HG02885 (cell line): Measurements from ENCODE around the gene PKIG.

Experiments used
- ATAC-seq: cut with Tn5 transposase; IDR thresholded peaks from one replicate; pipeline ENCODE4 v1.9.1; 2021; ENCODE audit warnings: mild to moderate bottlenecking; ENCODE audit not compliant: unreplicated experiment, poor library complexity

Gene PKIG

DNA sequence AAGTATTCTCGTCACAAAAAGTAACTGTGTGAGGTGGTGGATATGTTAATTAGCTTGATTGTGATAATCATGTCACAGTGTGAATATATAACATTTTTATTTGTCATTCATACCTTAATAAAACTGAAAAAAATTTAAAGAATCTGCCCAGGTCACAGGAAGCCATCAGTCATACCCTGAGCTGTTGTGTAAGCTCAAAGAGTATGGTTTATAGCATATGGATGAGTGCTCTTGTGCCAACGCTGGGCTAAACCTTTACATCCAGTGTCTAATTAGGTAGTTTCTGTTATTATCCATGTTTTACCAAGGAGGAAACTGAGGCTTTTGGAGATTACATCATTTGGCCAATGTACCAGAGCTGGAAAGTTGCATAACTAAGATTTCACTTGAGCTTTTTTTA, 11.4 kb downstream of the PKIG start:
- ATAC-seq, result no peak

DNA sequence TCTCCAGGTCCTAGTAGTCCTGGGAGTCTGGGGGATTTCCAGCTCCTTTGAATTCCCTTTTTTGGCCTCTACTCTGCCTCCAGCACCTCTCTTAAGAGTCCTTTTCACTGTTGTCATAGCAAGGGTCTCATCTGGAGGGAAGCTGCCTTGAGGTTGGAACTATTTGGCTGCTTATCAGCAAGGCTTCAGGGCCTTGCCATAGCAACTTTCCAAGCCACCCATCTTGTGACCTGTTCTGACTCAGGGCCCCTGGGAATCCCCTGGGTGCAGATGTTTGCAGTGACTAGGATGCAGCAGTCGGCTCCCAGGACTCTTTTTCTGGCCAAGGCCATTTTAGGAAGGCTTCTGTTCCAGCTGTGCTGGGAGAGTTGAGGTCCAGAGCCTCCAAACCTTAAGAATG, 12.4 kb downstream of the PKIG start:
- ATAC-seq, result no peak

DNA sequence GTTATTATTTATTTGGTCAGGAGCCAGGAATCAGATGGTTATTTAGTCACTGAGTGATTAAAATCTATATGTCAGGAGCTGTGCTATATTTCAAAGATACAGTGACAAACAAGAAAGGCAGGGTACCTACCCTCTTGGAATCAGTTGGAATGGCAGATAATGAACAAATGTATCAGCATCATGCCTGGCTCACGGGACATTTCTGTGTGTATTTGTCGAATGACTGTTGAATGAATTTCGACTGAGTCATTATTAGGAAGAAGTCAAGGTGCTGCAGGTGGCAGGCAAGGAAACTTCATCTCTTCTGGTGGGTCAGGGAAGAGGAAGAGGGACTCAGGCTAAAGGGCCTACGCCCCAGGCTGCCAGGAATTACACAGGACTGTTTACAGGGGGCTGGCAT, 13.6 kb downstream of the PKIG start:
- no peak for ATAC-seq

DNA sequence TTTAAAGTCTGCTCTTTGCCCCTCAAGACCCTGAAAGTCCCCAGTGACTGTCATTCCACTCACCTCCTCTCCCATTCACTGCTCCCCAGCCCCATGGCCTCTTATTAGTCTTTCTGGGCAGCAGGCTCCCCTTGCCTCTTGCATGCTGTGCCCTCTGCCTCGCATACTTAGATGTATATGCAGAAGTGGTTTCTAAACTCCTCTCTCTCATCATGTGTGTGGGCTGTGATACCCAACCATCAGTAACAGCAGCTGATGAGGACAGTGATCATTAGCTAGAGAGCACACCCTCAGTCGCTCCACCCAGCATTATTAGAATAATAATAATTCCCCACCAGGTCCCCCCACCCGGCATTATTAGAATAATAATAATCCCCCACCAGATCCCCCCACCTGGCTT, 14.5 kb downstream of the PKIG start:
- no peak for ATAC-seq

DNA sequence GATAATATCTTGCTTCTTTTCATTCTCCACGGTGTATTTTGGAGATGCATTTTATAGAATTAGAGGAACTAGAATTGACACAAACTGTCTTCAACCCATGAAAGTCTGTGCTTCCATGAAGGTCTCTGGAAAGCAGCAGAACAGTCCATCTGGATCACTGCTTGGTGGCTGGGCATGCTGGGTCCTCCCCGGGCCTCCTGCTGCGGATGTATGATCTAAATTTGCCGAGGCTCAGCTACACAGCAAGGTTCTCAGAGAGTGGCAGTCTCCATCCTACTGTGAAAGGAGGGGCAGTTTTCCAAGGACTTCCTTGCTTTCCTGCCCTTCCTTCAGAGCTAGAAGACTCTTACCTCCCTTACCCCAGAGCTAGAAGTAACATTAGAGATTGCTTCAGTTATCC, 15.1 kb downstream of the PKIG start:
- no peak for ATAC-seq

DNA sequence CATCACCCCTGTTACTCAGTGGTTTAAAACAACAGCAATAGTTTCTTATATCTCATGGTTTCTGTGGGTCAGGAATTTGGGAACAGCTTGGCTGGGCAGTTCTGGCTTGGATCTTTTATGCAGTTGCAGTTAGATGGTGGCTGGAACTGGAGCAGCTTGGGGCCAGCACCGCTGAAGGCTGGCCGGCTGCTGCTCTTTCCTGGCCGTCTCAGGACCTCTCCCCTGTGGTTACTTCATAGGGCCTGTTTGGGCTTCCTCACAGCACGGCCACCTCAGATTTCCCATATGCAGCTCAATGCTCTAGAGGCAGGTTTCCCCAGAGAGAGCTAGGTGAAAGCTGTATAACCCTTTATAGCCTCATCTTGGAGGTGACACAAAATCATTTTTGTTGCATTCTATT, 15.6 kb downstream of the PKIG start:
- no peak for ATAC-seq

DNA sequence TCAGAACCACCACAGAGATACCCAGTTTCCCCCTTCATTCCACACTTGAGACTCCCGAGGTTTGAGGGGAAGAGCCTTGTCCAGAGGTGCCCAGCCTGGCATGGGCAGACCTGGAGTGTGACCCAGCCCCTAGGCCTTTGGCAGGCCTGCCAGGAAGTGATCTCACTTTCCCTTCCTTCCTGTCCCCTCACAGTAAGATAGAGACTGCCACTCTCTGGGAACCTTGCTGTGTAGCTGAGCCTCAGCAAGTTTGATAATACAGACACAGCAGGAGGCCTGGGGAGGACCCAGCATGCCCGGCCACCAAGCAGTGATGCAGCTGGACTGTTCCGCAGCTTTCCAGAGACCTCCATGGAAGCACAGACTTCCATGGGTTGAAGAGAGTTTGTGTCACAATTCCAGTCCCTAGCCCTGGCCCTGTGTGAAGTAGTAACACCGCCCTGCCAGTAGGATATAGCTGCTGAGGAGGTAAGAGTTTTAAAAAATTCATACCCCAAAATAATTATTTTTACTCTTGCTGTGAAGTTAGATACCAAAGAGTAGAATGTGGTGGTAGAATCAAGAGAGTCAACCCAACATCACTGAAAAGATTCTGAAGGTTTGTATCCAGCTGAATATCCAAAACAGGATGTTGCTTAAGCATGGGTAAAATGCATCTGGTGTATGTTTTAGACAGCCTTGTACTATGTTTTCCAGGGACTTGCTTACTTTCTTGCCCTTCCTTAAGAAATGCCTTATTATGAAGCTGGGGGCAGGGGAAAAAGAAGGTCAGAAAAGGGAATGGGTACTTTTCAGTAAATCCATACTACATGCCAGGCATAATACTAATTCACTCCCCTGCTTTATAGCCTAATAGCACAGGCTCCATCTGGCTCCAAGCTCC, 16.3 kb downstream of the PKIG start:
- no peak for ATAC-seq

DNA sequence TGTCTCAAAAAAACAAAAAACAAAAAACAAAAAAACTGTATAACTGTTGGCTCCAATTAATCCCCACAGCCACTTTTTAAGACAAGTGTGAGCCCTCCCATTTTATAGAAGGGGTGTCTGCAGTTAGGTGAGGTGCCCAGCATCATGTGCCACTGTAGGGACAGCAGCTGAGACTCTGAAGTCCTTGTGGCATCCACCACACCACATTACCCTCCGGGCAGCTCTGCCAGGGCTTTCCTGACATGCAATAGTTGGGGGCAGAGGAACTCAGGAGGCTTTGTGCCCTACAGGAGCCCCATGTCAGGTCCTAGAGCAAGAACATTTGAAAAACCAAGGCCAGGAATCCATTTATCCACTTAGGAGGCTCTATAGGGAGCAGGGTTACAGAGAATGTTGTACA, 17.3 kb downstream of the PKIG start:
- no peak for ATAC-seq

DNA sequence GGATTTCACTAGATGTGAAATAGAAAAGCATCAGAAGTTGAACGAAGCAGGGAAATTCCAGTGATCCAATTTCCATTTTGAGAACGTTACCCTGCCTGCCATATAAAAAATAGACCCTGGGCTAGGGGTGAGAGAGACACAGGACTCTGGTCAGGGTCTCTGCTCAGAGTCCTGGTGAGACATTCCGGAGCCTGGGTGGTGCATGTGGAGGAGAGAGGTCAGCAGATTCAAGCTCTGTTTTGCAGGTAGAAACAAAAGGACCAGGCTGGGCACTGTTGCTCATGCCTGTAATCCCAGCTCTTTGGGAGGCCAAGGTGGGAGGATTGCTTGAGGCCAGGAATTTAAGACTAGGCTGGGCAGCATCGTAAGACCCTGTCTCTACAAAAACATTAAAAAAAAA, 17.9 kb downstream of the PKIG start:
- ATAC-seq, result no peak

DNA sequence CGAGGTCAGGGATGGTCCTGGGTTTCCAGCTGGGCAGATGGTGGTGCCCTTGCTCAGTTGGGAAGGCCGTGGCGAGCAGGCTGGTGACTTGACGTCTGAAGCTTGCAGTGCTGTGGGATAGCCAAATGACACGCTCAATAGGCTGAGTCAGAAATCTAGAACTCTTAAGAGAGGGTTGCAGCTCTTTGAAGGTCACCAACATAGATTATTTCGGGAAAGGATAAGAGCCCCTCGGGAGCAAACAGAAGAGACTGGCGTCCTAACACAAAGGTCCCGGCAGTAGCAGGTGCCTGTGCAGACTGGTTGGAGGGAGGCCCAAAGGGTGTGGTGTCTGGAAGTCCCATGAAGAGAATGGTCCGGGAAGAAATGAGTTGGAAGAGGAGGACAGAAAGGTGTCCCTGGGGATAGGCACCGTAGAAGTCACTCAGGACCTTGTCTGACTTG, 18.4 kb downstream of the PKIG start:
- ATAC-seq, result no peak

DNA sequence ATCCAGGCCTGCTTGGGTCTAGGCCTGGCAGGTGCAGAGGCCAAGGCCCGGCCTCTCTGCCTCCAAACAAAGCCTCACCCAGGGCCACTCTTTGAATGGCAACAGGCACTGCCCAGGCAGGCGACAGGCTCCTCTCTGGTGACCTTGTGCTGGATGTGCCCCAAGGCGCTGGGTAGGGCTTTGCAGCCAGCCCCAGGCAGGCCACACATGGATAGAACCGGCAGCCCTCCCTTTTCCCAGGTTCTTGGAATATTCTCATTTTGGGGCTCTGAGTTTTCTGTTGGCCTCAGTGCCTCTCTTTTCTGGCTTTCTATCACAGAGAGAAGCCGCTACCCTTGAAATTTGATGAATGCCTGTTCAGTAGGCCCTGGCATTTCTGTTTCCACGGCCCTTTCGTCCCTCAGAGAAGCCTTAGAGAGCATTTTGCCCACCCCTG, 18.9 kb downstream of the PKIG start:
- ATAC-seq, result no peak

DNA sequence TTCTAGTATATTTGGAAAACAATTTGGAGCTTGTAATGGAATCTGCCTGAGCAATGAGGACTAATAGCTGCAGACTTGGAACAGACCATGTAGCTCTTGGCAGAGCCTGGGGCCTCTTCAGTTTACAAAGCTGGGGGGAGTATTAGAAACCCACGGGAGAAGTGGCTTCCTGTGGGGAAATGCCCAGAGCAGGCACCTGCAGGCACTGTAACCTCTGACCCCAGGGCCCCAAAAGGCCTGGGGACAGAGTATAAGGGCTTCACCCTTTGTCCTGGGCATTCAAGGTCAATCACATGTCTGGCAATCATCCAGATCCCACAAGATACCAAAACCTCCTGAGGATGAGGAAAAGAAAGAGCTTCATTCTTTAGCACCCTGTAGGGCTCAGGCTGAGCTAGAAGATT, 19.4 kb downstream of the PKIG start:
- no peak for ATAC-seq

DNA sequence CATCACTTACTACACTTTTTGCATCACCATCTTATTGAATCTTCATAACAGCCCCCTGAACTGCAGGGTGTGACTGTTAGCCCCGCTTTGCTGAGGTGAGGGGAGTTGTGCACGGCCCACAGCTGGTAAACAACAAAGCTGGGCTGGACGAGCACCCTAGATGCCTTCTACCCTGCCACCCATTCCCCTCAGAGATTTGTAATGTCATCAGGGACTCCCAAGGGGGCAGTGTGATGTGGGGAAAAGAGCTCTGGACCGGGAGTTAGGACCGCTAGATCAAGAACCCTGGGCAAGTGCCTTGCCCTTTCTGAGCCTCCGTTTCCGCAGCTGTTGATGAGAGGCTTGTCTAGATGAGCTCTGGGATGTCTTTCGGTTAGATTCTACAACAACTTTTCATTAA, 20.9 kb downstream of the PKIG start:
- no peak for ATAC-seq

DNA sequence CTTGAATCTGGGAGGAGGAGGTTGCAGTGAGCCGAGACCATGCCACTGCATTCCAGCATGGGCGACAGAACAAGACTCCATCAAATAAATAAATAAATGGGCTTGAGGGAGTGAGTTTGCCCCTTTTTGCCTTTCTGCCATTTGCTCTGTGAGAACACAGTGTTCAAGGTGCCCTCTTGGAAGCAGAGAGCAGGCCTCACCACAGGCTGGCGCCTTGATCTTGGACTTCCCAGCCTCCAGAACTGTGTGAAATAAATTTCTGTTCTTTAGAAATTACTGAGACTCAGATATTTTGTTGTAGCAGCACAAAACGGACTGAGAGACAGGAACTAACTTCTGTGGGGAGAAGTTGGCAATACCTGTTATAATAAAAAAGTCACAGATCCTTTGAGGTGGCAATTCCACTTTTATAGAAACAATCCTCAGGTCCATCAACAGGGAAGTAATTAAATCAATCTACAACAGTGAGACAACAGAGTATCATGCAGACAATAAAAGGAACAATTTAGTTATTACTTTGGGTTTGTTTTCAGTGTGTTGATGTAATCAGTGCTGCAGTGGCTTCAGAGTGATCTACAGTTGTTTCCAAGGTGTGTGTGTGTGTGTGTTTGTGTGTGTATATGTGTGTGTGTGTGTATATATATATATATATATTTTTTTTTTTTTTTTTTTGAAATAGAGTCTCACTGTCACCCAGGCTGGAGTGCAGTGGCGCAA, 24.5 kb downstream of the PKIG start:
- ATAC-seq, result no peak

DNA sequence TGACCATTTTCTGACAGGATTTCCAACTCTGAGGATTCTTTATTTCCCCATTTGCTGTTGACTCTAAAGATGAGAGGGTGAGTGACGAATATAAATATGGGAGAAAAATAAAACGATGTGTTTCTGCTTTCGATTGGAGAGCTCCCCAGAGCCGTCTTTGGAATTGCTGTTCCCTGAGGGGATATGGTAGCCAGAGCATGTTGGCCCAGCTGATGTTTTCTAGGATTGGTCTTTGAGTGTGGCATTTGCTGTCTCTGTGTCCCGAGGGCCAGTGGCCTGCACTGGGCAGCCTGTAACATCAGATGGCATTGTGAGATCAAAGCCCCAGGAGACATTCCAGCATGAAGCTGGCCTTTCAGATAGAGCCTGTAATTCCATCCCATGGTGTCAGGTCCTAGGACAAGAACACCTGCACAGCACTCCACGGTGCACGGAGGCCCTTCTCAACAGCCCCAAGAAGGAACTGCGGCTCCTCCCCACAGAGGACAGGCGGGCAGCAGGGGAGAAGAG, 26.7 kb downstream of the PKIG start:
- no peak for ATAC-seq

DNA sequence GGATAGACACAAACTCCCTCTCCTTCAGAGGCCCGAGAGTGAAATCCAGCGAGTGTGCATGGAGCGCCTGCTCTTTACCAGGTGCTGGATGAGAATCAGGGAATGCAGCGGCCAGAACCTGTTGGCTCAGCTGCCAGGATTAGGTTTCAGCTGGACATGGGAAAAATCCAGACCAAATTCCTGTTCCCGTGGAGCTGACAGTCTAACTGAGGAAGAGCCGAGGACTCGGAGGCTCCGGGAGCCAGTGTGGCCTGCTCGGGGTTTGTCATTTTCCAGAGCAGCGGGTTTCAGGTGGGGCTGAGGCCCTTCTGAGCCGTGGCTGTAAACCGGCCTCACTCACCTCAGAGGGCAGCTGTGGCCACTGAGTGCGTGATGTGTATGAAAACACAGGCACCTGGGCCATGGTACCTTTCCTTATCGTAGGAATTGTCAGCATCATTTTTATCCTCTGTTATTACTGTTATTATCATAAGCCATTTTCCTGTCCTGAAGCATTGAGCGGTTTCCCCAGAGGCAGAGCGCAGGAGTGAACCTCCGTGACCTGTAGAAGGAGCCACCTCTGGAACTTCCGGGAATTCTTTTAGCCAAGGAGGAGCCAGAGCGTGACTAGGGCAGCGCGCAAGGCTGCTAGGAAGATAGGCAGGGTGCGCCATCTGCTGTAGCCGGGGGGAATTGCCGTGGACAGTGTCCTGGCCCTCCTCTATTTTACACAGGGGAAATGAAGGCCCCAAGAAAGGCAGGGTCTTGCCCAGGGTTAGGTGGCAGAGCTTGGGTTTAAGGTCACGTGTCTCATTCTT, 27.3 kb downstream of the PKIG start:
- peak; percentile 75 for ATAC-seq

DNA sequence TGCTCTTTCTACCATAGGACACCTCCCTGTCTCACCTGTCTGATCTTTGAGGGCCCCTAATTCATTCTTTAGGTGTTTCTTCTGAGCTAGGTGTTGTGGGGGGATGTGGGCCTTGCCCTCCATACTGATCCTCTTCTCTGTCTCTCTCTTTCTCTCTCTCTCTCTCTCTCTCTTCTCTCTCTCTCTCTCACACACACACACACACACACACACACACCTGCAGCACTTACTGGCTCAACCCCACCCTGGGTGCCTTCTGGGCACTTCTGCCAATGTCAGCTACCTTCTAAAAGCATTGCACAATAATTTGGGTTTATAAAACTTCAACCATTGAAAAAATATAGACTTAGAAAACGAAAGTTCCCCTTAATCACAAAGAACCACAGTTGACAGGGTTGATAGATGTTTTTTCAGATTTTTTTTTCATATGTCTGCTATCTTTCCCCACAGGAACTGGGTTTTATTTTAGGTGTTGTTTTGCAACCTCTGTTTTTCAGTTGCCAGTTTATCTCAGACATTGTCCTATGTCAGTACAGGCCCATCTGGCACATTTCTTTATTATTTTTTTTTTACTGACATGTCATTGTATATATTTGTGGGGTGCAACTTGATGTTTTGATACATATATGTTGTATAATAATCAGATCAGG, 28.1 kb downstream of the PKIG start:
- peak; percentile 11 for ATAC-seq

DNA sequence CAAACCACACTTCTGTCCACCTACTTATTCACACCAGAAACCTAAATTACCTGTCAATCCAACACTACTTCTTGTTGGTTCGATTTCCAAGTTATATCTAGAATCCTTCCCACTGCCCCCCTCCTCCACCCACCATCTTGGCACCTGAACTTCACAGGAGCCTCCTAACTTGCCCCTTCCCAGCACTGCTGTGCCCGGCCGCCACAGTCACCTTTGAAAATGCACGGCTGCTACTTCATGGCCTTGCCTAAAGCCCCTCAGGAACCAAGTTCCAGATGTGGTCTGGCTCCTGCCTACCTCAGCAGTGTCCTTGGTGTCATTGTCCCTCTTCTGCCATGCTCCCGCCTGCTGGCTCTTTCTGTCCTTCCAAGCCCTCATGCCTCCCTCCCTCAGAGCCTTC, 31.2 kb downstream of the PKIG start:
- no peak for ATAC-seq

DNA sequence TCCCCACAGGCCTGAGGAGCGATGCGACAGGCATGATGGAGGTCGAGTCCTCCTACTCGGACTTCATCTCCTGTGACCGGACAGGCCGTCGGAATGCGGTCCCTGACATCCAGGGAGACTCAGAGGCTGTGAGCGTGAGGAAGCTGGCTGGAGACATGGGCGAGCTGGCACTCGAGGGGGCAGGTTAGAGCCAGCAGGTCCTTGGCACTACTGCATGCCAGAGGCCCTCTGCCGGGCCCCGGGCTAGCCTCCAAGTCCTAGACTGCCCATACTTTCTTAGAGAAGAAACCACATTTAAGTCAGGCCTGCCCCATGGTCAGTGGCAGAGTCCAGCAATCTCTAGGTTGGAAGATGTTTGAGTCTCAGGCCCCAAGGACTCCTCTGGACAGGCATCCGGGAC, 32.1 kb downstream of the PKIG start:
- ATAC-seq, result no peak

DNA sequence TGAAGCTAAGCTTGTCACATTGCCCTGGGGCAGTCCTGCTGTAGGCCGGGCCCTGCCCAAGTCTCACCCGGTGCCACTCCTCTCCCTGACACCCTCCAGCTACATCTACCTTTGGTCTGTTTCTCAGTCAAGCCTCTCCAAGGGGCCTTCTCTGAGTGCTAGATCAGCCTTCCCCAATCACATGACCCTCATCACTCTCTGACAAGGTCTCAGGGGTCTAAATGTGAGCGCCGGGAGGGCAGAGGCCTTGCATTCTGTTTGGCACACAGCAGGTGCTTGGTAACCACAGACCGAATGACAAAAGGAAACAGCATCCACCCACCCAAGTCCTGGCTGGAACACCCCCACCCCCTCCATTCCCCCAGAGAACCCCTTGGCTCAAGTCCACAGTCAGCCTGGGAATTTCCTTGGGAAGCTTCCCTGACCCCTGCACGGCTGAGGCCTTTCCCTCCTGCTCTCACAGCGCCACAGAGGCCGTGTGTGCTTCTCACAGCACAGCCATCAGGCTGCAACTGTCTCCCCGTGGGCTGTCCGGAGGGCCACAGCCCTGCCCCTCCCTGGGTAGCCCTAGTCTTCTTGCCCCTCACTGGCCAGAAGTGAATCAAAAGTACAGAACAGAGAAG, 32.9 kb downstream of the PKIG start:
- no peak for ATAC-seq
